Activated T-cell treated with anti-CD3 and anti-CD28 coated beads, Interleukin-2, amount 50 U/mL, for 24 hours (primary cell): ENCODE data around the gene WDR70.
A peak's percentile ranks its signal among the peaks of the same experiment; 100 is the strongest.
"Not testable (repeated sequence)": the region's sequence is repeated elsewhere in the genome, so short reads cannot be mapped to it uniquely, and the experiment has no call there.

ENCODE experiments used
- DNase-seq: peaks from one replicate; pipeline ENCODE4 v3.0.0-alpha.2; 2020
- H3K27ac Mint-ChIP-seq: 2 replicates; pipeline ENCODE4 v1.8.0; 2020; ENCODE audit warnings: mild to moderate bottlenecking, mixed read lengths
- H3K27me3 Mint-ChIP-seq: 2 replicates; pipeline ENCODE4 v1.8.0; 2020; ENCODE audit warnings: mixed read lengths
- H3K36me3 Mint-ChIP-seq: 2 replicates; pipeline ENCODE4 v1.8.0; 2020; ENCODE audit warnings: low read depth, mixed read lengths
- H3K4me1 Mint-ChIP-seq: 2 replicates; pipeline ENCODE4 v1.8.0; 2020; ENCODE audit warnings: low read depth, mixed read lengths
- H3K4me3 Mint-ChIP-seq: 2 replicates; pipeline ENCODE4 v1.8.0; 2020; ENCODE audit warnings: mild to moderate bottlenecking, moderate library complexity, mixed read lengths
- H3K9me3 Mint-ChIP-seq: 2 replicates; pipeline ENCODE4 v1.8.0; 2020; ENCODE audit warnings: mixed read lengths

The WDR70 gene

GRCh38 chr5:37379100-37379628 is at the start of gene WDR70:
WDR70 (plus strand) TSS chr5:37379318; CDS start chr5:37379368, 50 bp downstream.
- peak; percentile 86 for DNase-seq
- Mint-ChIP-seq H3K36me3 (peaks cover 34% of the 10 kb centered on the region), H3K27ac (peak within 1 kb of the TSS; percentile 86), H3K4me1 (peaks cover 12% of the 10 kb centered on the region), H3K4me3 (peak within 1 kb of the TSS; percentile 95)
- not testable (repeated sequence) for H3K27me3 Mint-ChIP-seq, H3K9me3 Mint-ChIP-seq

GRCh38 chr5:37334754-37335153 is 44.4 kb upstream of the WDR70 start:
- H3K27me3 Mint-ChIP-seq, H3K27ac Mint-ChIP-seq, H3K9me3 Mint-ChIP-seq, H3K4me3 Mint-ChIP-seq, H3K4me1 Mint-ChIP-seq, DNase-seq: not testable (repeated sequence)
- H3K36me3 Mint-ChIP-seq, result peaks cover 86% of the 10 kb centered on the region

- not testable (repeated sequence) for H3K27ac Mint-ChIP-seq, H3K27me3 Mint-ChIP-seq, H3K4me3 Mint-ChIP-seq, DNase-seq, H3K4me1 Mint-ChIP-seq, H3K9me3 Mint-ChIP-seq
- H3K36me3 Mint-ChIP-seq, result peaks cover 88% of the 10 kb centered on the region
Measured at GRCh38 chr5:37342741-37343140, 36.4 kb upstream of the WDR70 start.

GRCh38 chr5:37355161-37355560 is 24.0 kb upstream of the WDR70 start:
- H3K27me3 Mint-ChIP-seq, result no peaks in the 10 kb centered on the region
- H3K4me1 Mint-ChIP-seq, result no peaks in the 10 kb centered on the region
- no peak overlapping the region for H3K4me3 Mint-ChIP-seq
- DNase-seq, result no peak
- no peaks in the 10 kb centered on the region for H3K9me3 Mint-ChIP-seq
- H3K36me3 Mint-ChIP-seq, result peaks cover 79% of the 10 kb centered on the region
- no peak overlapping the region for H3K27ac Mint-ChIP-seq

GRCh38 chr5:37370550-37370863 is 8.6 kb upstream of the WDR70 start:
- peak overlapping the region; percentile 99 for H3K27ac Mint-ChIP-seq
- H3K9me3 Mint-ChIP-seq, result no peaks in the 10 kb centered on the region
- peak overlapping the region; percentile 99 for H3K4me3 Mint-ChIP-seq
- H3K36me3 Mint-ChIP-seq, result peaks cover 47% of the 10 kb centered on the region
- no peaks in the 10 kb centered on the region for H3K27me3 Mint-ChIP-seq
- peaks cover 46% of the 10 kb centered on the region for H3K4me1 Mint-ChIP-seq
- no peak for DNase-seq

- Mint-ChIP-seq H3K9me3 (no peaks in the 10 kb centered on the region), H3K4me3 (peak within 1 kb of the TSS; percentile 99)
Measured at GRCh38 chr5:37370864-37371726, 8.0 kb upstream of the WDR70 start, which contains the start of gene NUP155. NUP155 (minus strand) TSS chr5:37371106; CDS start chr5:37370977, 129 bp downstream.

GRCh38 chr5:37375091-37375490 is 4.0 kb upstream of the WDR70 start:
- no peak for DNase-seq
- Mint-ChIP-seq H3K4me1 (peaks cover 17% of the 10 kb centered on the region), H3K27ac (no peak overlapping the region), H3K36me3 (peaks cover 17% of the 10 kb centered on the region), H3K4me3 (no peak overlapping the region), H3K27me3 (no peaks in the 10 kb centered on the region), H3K9me3 (no peaks in the 10 kb centered on the region)

More at GRCh38 chr5:37370864-37371726, 8.0 kb upstream of the WDR70 start, which contains the start of gene NUP155:
- Mint-ChIP-seq H3K36me3 (peaks cover 43% of the 10 kb centered on the region), H3K27me3 (no peaks in the 10 kb centered on the region), H3K4me1 (peaks cover 43% of the 10 kb centered on the region), H3K27ac (peak within 1 kb of the TSS; percentile 99)
- DNase-seq, result peak; percentile 90

- H3K27ac Mint-ChIP-seq, result peak overlapping the region; percentile 50
- H3K36me3 Mint-ChIP-seq, result peaks cover 27% of the 10 kb centered on the region
- not testable (repeated sequence) for H3K9me3 Mint-ChIP-seq
Measured at GRCh38 chr5:37378066-37378465, 1.1 kb upstream of the WDR70 start.

GRCh38 chr5:37391591-37391990 is 12.5 kb downstream of the WDR70 start:
- peaks cover 70% of the 10 kb centered on the region for H3K36me3 Mint-ChIP-seq
- H3K4me3 Mint-ChIP-seq, result no peak overlapping the region
- no peaks in the 10 kb centered on the region for H3K9me3 Mint-ChIP-seq
- no peaks in the 10 kb centered on the region for H3K27me3 Mint-ChIP-seq
- H3K4me1 Mint-ChIP-seq, result peaks cover 4% of the 10 kb centered on the region
- no peak overlapping the region for H3K27ac Mint-ChIP-seq
- DNase-seq, result no peak

More at GRCh38 chr5:37378066-37378465, 1.1 kb upstream of the WDR70 start:
- Mint-ChIP-seq H3K4me1 (peaks cover 12% of the 10 kb centered on the region), H3K4me3 (peak overlapping the region; percentile 95)
- not testable (repeated sequence) for DNase-seq, H3K27me3 Mint-ChIP-seq

- peaks cover 78% of the 10 kb centered on the region for H3K36me3 Mint-ChIP-seq
- no peak overlapping the region for H3K4me3 Mint-ChIP-seq
- H3K27ac Mint-ChIP-seq, result no peak overlapping the region
- H3K4me1 Mint-ChIP-seq, result peaks cover under 1% of the 10 kb centered on the region
- DNase-seq, result no peak
- H3K9me3 Mint-ChIP-seq, result no peaks in the 10 kb centered on the region
- H3K27me3 Mint-ChIP-seq, result no peaks in the 10 kb centered on the region
Measured at GRCh38 chr5:37396352-37396751, 17.2 kb downstream of the WDR70 start.

- Mint-ChIP-seq H3K4me3 (no peak overlapping the region), H3K36me3 (peaks cover 62% of the 10 kb centered on the region), H3K27me3 (no peaks in the 10 kb centered on the region), H3K27ac (no peak overlapping the region), H3K4me1 (no peaks in the 10 kb centered on the region), H3K9me3 (no peaks in the 10 kb centered on the region)
- DNase-seq, result no peak
Measured at GRCh38 chr5:37400501-37400900, 21.4 kb downstream of the WDR70 start.

GRCh38 chr5:37412515-37412914 is 33.4 kb downstream of the WDR70 start:
- H3K27me3 Mint-ChIP-seq, result no peaks in the 10 kb centered on the region
- no peaks in the 10 kb centered on the region for H3K9me3 Mint-ChIP-seq
- peak overlapping the region; percentile 40 for H3K27ac Mint-ChIP-seq
- no peak for DNase-seq
- H3K4me1 Mint-ChIP-seq, result no peaks in the 10 kb centered on the region
- H3K36me3 Mint-ChIP-seq, result peaks cover 56% of the 10 kb centered on the region
- H3K4me3 Mint-ChIP-seq, result no peak overlapping the region

- not testable (repeated sequence) for H3K27ac Mint-ChIP-seq, H3K27me3 Mint-ChIP-seq, DNase-seq, H3K4me1 Mint-ChIP-seq, H3K4me3 Mint-ChIP-seq, H3K9me3 Mint-ChIP-seq
- H3K36me3 Mint-ChIP-seq, result peaks cover 53% of the 10 kb centered on the region
Measured at GRCh38 chr5:37415456-37415855, 36.3 kb downstream of the WDR70 start.

GRCh38 chr5:37417347-37417746 is 38.2 kb downstream of the WDR70 start:
- no peaks in the 10 kb centered on the region for H3K27me3 Mint-ChIP-seq
- H3K36me3 Mint-ChIP-seq, result peaks cover 48% of the 10 kb centered on the region
- H3K4me1 Mint-ChIP-seq, result peaks cover 7% of the 10 kb centered on the region
- H3K4me3 Mint-ChIP-seq, result no peak overlapping the region
- DNase-seq, result no peak
- H3K27ac Mint-ChIP-seq, result no peak overlapping the region
- no peaks in the 10 kb centered on the region for H3K9me3 Mint-ChIP-seq

- Mint-ChIP-seq H3K27me3 (no peaks in the 10 kb centered on the region), H3K4me1 (peaks cover 14% of the 10 kb centered on the region), H3K4me3 (no peak overlapping the region), H3K9me3 (no peaks in the 10 kb centered on the region), H3K36me3 (peaks cover 59% of the 10 kb centered on the region), H3K27ac (no peak overlapping the region)
- DNase-seq, result no peak
Measured at GRCh38 chr5:37424441-37424840, 45.3 kb downstream of the WDR70 start.
